ENCODE results near the gene ADCY4. TPM values are rescaled to one million over a fixed set of nuclear protein-coding genes. Genes with fewer than 3 reads are reported as not detected.

ADCY4 gene
- total RNA-seq, 2 experiments from 2014 or later = 2.0 to 3.4 TPM

- ChIA-PET CTCF (ENCODE audit: unreplicated experiment) (no interaction called here), POLR2A (no interaction called here)
- DNase-seq (ENCODE audit: low spot score) = no peak
- Histone ChIP-seq H3K79me2 (ENCODE audit: insufficient read depth, low read depth, low read length) (no peaks in the 10 kb centered on the region), H2AFZ (ENCODE audit: low read length) (no peak overlapping the region), H3K27ac (ENCODE audit: low read depth, low read length, poor library complexity, severe bottlenecking) (no peak overlapping the region), H3K9me3 (ENCODE audit: low read length) (no peaks in the 10 kb centered on the region), H4K20me1 (ENCODE audit: insufficient read depth, low read length) (no peaks in the 10 kb centered on the region), H3K4me1 (ENCODE audit: insufficient read depth, low read length, poor library complexity, severe bottlenecking) (peaks cover 38% of the 10 kb centered on the region), H3K9me2 (ENCODE audit: insufficient read depth, low read length) (no peaks in the 10 kb centered on the region), H3K4me3 (ENCODE audit: low read depth, low read length, poor library complexity, severe bottlenecking) (no peak overlapping the region), H3K36me3 (ENCODE audit: insufficient read depth, low read length) (peaks cover 42% of the 10 kb centered on the region), H3K4me2 (ENCODE audit: low read length) (no peak overlapping the region)
- BruUV-seq (replicated peaks) = no TSS peak
- intact Hi-C loops (cut with micrococcal nuclease; ENCODE audit: unreplicated experiment) = no loop called here
- TF ChIP-seq CTCF (conservative IDR thresholded peaks at IDR 0.05; ENCODE audit: low read length) (no peak), EZH2phosphoT487 (IDR thresholded peaks at IDR 0.05; ENCODE audit: borderline replicate concordance, low read depth, low read length) (no peak)
Measured at GRCh38 chr14:24314377-24315193, 20.3 kb downstream of the ADCY4 start.

GRCh38 chr14:24313913-24314312 is 21.0 kb downstream of the ADCY4 start:
- Histone ChIP-seq H3K4me1 (ENCODE audit: insufficient read depth, low read length, poor library complexity, severe bottlenecking) (peaks cover 38% of the 10 kb centered on the region), H2AFZ (ENCODE audit: low read length) (no peak overlapping the region), H3K27ac (ENCODE audit: low read depth, low read length, poor library complexity, severe bottlenecking) (no peak overlapping the region), H3K9me2 (ENCODE audit: insufficient read depth, low read length) (no peaks in the 10 kb centered on the region), H3K9me3 (ENCODE audit: low read length) (no peaks in the 10 kb centered on the region), H4K20me1 (ENCODE audit: insufficient read depth, low read length) (no peaks in the 10 kb centered on the region), H3K36me3 (ENCODE audit: insufficient read depth, low read length) (peaks cover 49% of the 10 kb centered on the region), H3K4me2 (ENCODE audit: low read length) (no peak overlapping the region), H3K79me2 (ENCODE audit: insufficient read depth, low read depth, low read length) (no peaks in the 10 kb centered on the region), H3K4me3 (ENCODE audit: low read depth, low read length, poor library complexity, severe bottlenecking) (no peak overlapping the region)
- POLR2A ChIA-PET = no interaction called here
- no peak for DNase-seq (ENCODE audit: low spot score)
- TF ChIP-seq CTCF (conservative IDR thresholded peaks at IDR 0.05; ENCODE audit: low read length) = no peak
- TF ChIP-seq EZH2phosphoT487 (IDR thresholded peaks at IDR 0.05; ENCODE audit: borderline replicate concordance, low read depth, low read length) = no peak
- CTCF ChIA-PET (ENCODE audit: unreplicated experiment) = no interaction called here
- no TSS peak for BruUV-seq (replicated peaks)
- intact Hi-C loops (cut with micrococcal nuclease; ENCODE audit: unreplicated experiment) = no loop called here
